K562 (cell line): Measurements from ENCODE around the gene DHX8. TPM values are rescaled to one million over a fixed set of nuclear protein-coding genes. Genes with fewer than 3 reads are reported as not detected.

Experiments
- GTF2A2 ChIP-seq: IDR thresholded peaks from 2 replicates; pipeline ENCODE4 v1.6.1; 2016; ENCODE audit warnings: mild to moderate bottlenecking, missing genetic modification characterization, missing compliant biosample characterization
- HLTF ChIP-seq: fragments of 450-650 bp; IDR thresholded peaks from 2 replicates; pipeline ENCODE4 v1.6.1; 2016
- HMGN3 ChIP-seq: IDR thresholded peaks from 2 replicates; pipeline ENCODE4 v1.6.1; 2011; ENCODE audit warnings: borderline replicate concordance, low read depth, mild to moderate bottlenecking, mixed read lengths, low read length; ENCODE audit not compliant: insufficient read length; ENCODE audit errors: extremely low read depth
- JUNB ChIP-seq: fragments of 450-650 bp; formaldehyde crosslinking; conservative IDR thresholded peaks from 2 replicates; pipeline ENCODE4 v1.4.0; 2020; ENCODE audit warnings: mild to moderate bottlenecking
- JUND ChIP-seq, 2 experiments: IDR thresholded peaks; 2 replicates in 1 of 2; 3 replicates in 1 of 2; pipeline ENCODE4 v1.6.1; 2011; ENCODE audit warnings: borderline replicate concordance in 2 of 2, low read depth in 2 of 2, low read length in 2 of 2, improper control_type of control experiment in 1 of 2, missing biosample characterization in 1 of 2, missing genetic modification characterization in 1 of 2, missing genetic modification reagents in 1 of 2
- KAT7 ChIP-seq: sonication (generic); formaldehyde crosslinking; IDR thresholded peaks from 2 replicates; pipeline ENCODE4 v1.8.0; 2022; ENCODE audit warnings: missing genetic modification reagents, mild to moderate bottlenecking, borderline replicate concordance
- MAFF ChIP-seq: IDR thresholded peaks from 2 replicates; pipeline ENCODE4 v1.6.1; 2012; ENCODE audit warnings: low read length, improper control_type of control experiment
- NFE2L1 ChIP-seq: fragments of 450-650 bp; IDR thresholded peaks from 2 replicates; pipeline ENCODE4 v1.6.1; 2016; ENCODE audit warnings: missing genetic modification characterization, low read depth, mild to moderate bottlenecking, missing compliant biosample characterization, moderate library complexity, borderline replicate concordance
- PML ChIP-seq: IDR thresholded peaks from 2 replicates; pipeline ENCODE4 v1.6.1; 2012; ENCODE audit warnings: low read length, inconsistent platforms
- ZNF146 ChIP-seq: IDR thresholded peaks from one replicate; pipeline ENCODE4 v1.6.1; 2018; ENCODE audit warnings: missing compliant biosample characterization; ENCODE audit not compliant: unreplicated experiment
- ZNF766 ChIP-seq: fragments of 200-800 bp; sonication (Bioruptor generic); conservative IDR thresholded peaks from 2 replicates; pipeline ENCODE4 v1.6.1; 2016; ENCODE audit warnings: missing genetic modification characterization, missing compliant biosample characterization
- polyA plus RNA-seq, 8 experiments: library from polyadenylated mRNA; depleted of rRNA in 4 of 8; stranded (reverse) in 5 of 8; unstranded in 3 of 8; fragments of >200 nt; fragmentation: Nextera tagmentation in 2 of 8; fragmentation: Illumina TruSeq in 1 of 8; extraction: Ambion mirVana in 2 of 8; extraction: Trizol in 1 of 8; gene quantifications; 2 replicates each; pipeline versions ENCODE4 v1.2.1 to v1.2.3, GENCODE V29; 2011 to 2014; ENCODE audit warnings: inconsistent platforms in 1 of 8, missing spikeins in 1 of 8
- total RNA-seq, 7 experiments: library from RNA; depleted of rRNA in 6 of 7; stranded (reverse); fragments of >200 nt in 6 of 7; fragmentation: Illumina TruSeq in 2 of 7; extraction: Trizol in 2 of 7; gene quantifications; 2 replicates each; pipeline versions ENCODE4 v1.2.1 to v1.2.3, GENCODE V29; 2011 to 2021; ENCODE audit warnings: low replicate concordance in 1 of 7
- TF ChIP-seq, protein P1 (sequence below): fragments of 450-650 bp; IDR thresholded peaks from 2 replicates; pipeline ENCODE4 v1.6.1; 2016; ENCODE audit warnings: mild to moderate bottlenecking, moderate library complexity
- TF ChIP-seq, protein P2 (sequence below): fragments of 150-350 bp; conservative IDR thresholded peaks from 2 replicates; pipeline ENCODE4 v1.6.1; 2014; ENCODE audit warnings: low read length

Gene DHX8
- total and polyA plus RNA-seq, 9 of the 15 experiments (the other 6 are each of a cell fraction or from before 2014, with no cell fraction given), result 16.7 to 42.5 (median 25.6) TPM

DNA sequence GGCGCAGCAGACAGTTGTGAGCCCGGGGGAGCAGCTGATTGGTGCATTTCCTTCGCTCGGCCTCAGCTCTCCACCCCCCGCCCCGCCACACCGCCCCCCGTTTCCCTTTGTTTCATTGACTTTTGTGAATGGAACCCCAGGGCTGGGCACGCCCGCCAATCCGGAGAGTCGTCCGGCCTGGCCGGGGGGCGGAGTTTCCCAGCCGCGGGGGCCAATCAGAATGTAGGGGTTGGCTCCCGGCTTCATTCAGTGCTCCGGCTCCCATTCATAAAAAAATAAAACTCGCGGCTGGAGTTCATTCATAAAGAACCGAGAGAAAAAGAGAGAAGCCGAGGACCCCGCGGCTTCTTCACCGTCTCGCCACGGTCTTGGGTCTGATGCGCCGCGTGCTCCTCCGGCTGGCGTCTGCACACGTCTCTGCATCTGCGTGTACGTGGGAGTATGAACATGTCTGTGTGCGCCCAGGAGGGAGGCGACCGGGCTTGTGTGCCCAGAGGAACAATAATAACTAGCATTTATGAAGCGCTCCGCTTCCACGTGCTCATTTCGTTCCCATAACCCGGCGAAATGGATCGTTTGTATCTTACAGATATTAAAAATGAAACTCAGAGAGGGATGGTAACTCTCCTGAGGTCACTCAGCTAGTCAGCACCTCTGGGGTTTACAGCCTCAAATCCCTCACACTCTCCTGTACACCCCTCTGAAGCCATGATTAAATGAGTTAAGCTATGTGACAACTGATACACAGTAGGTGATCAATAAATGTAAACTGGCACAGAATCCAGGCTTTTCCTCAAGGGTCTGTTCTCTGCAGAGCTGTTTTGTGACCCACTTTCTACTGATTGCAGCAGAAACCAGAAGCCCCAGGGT lies 62.8 kb downstream of the DHX8 start, which contains the start of gene ETV4 (continued):
- TF ChIP-seq, protein P1, sequence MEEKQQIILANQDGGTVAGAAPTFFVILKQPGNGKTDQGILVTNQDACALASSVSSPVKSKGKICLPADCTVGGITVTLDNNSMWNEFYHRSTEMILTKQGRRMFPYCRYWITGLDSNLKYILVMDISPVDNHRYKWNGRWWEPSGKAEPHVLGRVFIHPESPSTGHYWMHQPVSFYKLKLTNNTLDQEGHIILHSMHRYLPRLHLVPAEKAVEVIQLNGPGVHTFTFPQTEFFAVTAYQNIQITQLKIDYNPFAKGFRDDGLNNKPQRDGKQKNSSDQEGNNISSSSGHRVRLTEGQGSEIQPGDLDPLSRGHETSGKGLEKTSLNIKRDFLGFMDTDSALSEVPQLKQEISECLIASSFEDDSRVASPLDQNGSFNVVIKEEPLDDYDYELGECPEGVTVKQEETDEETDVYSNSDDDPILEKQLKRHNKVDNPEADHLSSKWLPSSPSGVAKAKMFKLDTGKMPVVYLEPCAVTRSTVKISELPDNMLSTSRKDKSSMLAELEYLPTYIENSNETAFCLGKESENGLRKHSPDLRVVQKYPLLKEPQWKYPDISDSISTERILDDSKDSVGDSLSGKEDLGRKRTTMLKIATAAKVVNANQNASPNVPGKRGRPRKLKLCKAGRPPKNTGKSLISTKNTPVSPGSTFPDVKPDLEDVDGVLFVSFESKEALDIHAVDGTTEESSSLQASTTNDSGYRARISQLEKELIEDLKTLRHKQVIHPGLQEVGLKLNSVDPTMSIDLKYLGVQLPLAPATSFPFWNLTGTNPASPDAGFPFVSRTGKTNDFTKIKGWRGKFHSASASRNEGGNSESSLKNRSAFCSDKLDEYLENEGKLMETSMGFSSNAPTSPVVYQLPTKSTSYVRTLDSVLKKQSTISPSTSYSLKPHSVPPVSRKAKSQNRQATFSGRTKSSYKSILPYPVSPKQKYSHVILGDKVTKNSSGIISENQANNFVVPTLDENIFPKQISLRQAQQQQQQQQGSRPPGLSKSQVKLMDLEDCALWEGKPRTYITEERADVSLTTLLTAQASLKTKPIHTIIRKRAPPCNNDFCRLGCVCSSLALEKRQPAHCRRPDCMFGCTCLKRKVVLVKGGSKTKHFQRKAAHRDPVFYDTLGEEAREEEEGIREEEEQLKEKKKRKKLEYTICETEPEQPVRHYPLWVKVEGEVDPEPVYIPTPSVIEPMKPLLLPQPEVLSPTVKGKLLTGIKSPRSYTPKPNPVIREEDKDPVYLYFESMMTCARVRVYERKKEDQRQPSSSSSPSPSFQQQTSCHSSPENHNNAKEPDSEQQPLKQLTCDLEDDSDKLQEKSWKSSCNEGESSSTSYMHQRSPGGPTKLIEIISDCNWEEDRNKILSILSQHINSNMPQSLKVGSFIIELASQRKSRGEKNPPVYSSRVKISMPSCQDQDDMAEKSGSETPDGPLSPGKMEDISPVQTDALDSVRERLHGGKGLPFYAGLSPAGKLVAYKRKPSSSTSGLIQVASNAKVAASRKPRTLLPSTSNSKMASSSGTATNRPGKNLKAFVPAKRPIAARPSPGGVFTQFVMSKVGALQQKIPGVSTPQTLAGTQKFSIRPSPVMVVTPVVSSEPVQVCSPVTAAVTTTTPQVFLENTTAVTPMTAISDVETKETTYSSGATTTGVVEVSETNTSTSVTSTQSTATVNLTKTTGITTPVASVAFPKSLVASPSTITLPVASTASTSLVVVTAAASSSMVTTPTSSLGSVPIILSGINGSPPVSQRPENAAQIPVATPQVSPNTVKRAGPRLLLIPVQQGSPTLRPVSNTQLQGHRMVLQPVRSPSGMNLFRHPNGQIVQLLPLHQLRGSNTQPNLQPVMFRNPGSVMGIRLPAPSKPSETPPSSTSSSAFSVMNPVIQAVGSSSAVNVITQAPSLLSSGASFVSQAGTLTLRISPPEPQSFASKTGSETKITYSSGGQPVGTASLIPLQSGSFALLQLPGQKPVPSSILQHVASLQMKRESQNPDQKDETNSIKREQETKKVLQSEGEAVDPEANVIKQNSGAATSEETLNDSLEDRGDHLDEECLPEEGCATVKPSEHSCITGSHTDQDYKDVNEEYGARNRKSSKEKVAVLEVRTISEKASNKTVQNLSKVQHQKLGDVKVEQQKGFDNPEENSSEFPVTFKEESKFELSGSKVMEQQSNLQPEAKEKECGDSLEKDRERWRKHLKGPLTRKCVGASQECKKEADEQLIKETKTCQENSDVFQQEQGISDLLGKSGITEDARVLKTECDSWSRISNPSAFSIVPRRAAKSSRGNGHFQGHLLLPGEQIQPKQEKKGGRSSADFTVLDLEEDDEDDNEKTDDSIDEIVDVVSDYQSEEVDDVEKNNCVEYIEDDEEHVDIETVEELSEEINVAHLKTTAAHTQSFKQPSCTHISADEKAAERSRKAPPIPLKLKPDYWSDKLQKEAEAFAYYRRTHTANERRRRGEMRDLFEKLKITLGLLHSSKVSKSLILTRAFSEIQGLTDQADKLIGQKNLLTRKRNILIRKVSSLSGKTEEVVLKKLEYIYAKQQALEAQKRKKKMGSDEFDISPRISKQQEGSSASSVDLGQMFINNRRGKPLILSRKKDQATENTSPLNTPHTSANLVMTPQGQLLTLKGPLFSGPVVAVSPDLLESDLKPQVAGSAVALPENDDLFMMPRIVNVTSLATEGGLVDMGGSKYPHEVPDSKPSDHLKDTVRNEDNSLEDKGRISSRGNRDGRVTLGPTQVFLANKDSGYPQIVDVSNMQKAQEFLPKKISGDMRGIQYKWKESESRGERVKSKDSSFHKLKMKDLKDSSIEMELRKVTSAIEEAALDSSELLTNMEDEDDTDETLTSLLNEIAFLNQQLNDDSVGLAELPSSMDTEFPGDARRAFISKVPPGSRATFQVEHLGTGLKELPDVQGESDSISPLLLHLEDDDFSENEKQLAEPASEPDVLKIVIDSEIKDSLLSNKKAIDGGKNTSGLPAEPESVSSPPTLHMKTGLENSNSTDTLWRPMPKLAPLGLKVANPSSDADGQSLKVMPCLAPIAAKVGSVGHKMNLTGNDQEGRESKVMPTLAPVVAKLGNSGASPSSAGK, result peak; percentile 38
- TF ChIP-seq NFE2L1 (no peak), KAT7 (CRISPR knock-in tag) (no peak), HMGN3 (peak; percentile 61), HLTF (no peak), ZNF766 (CRISPR knock-in tag) (no peak), PML (no peak), JUND (IDR thresholded peaks at IDR 0.05; ENCODE audit: borderline replicate concordance, low read depth, low read length) (no peak), JUND (tag; IDR thresholded peaks at IDR 0.05; ENCODE audit: borderline replicate concordance, low read depth, low read length) (no peak; the same call in 2 of the 3 replicates), MAFF (no peak), GTF2A2 (tag) (no peak), ZNF146 (no peak), JUNB (CRISPR knock-in tag) (no peak)
- TF ChIP-seq, protein P2, sequence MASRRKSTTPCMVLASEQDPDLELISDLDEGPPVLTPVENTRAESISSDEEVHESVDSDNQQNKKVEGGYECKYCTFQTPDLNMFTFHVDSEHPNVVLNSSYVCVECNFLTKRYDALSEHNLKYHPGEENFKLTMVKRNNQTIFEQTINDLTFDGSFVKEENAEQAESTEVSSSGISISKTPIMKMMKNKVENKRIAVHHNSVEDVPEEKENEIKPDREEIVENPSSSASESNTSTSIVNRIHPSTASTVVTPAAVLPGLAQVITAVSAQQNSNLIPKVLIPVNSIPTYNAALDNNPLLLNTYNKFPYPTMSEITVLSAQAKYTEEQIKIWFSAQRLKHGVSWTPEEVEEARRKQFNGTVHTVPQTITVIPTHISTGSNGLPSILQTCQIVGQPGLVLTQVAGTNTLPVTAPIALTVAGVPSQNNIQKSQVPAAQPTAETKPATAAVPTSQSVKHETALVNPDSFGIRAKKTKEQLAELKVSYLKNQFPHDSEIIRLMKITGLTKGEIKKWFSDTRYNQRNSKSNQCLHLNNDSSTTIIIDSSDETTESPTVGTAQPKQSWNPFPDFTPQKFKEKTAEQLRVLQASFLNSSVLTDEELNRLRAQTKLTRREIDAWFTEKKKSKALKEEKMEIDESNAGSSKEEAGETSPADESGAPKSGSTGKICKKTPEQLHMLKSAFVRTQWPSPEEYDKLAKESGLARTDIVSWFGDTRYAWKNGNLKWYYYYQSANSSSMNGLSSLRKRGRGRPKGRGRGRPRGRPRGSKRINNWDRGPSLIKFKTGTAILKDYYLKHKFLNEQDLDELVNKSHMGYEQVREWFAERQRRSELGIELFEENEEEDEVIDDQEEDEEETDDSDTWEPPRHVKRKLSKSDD, result no peak
